Right cardiac atrium (tissue), 5 donors: Measurements from ENCODE around the gene CCM2. TPM values are rescaled to one million over a fixed set of nuclear protein-coding genes. Genes with fewer than 3 reads are reported as not detected.

Experiments
- ATAC-seq, 2 donors: fragments of 200-7000 bp; cut with Tn5 transposase; one replicate each; pipeline versions ENCODE4 v1.8.0 to v1.9.1; 2020; ENCODE audit warnings: moderate library complexity in 2 of 2, mild to moderate bottlenecking in 1 of 2
- DNase-seq, 3 donors: peaks; one replicate each; pipeline ENCODE4 v3.0.0-alpha.2; 2020
- H3K27ac ChIP-seq: one replicate; pipeline ENCODE4 v1.5.1; 2013; ENCODE audit warnings: mild to moderate bottlenecking, low read length, control low read depth, moderate library complexity
- H3K27me3 ChIP-seq: one replicate; pipeline ENCODE4 v1.6.1; 2013; ENCODE audit not compliant: control insufficient read depth, insufficient read depth
- H3K4me1 ChIP-seq: one replicate; pipeline ENCODE4 v1.6.1; 2013; ENCODE audit warnings: low read length; ENCODE audit not compliant: control insufficient read depth, insufficient read depth
- H3K4me3 ChIP-seq: one replicate; pipeline ENCODE4 v1.5.1; 2013; ENCODE audit warnings: low read length, control low read depth
- H3K9me3 ChIP-seq: one replicate; pipeline ENCODE4 v1.6.1; 2013; ENCODE audit warnings: low read length; ENCODE audit not compliant: control insufficient read depth
- whole genome bisulfite sequencing: extraction: QIAGEN DNeasy Blood & Tissue Kit; methylation state at CpG from one replicate; pipeline ENCODE4 v1.1.7; 2013; 5-methylcytosine and 5-hydroxymethylcytosine counted together
- intact Hi-C, 4 donors: fragments of 100-400 bp; cut with DNase I; formaldehyde crosslinking; loops; one replicate each; pipeline versions ENCODE4 v1.11.0 to v1.14.0; 2022 to 2023
- polyA plus RNA-seq: library from polyadenylated mRNA; stranded (reverse); fragments of 200-250 nt; gene quantifications from one replicate; pipeline ENCODE4 v1.2.3, GENCODE V29; 2013
- total RNA-seq, 4 donors: library from RNA; stranded (reverse); fragmentation: NEBNext Ultra II Directional; extraction: Animal tissue kit (Norgen Biotek cat#: 25700); gene quantifications; one replicate each; pipeline ENCODE4 v1.2.1, GENCODE V29; 2021
- donor health status: healthy with polysubstance abuse.
- donor health status: DM: no; HTN: yes; CAD: no.
- donor health status: DM: no; HTN: no; CAD: no.
- donor health status: DM: no; HTN: yes; CAD: no; lungs with severe emphysema.
- donor health status: DM: yes; HTN: yes; CAD: no.

Gene CCM2
- total and polyA plus RNA-seq, 5 donors, result 26.4 to 37.0 (median 32.8) TPM

- ATAC-seq (no peak), DNase-seq (no peak)
- Histone ChIP-seq H3K4me3 (no peak overlapping the region), H3K27me3 (no peaks in the 10 kb centered on the region), H3K9me3 (no peaks in the 10 kb centered on the region), H3K27ac (no peak overlapping the region), H3K4me1 (peaks cover 2% of the 10 kb centered on the region)
- intact Hi-C loops, result no loop called here
- WGBS, result 94% methylated on average over 5 of the region's 5 CpGs
Measured at GRCh38 chr7:45037876-45038275, 37.9 kb downstream of the CCM2 start.

- DNase-seq, result no peak
- Histone ChIP-seq H3K4me3 (no peak overlapping the region), H3K9me3 (no peaks in the 10 kb centered on the region), H3K27me3 (no peaks in the 10 kb centered on the region), H3K4me1 (no peaks in the 10 kb centered on the region), H3K27ac (no peak overlapping the region)
- WGBS, result 93% methylated on average over 5 of the region's 5 CpGs
- intact Hi-C loops, result no loop called here
- ATAC-seq, result no peak
Measured at GRCh38 chr7:45039106-45039505, 39.1 kb downstream of the CCM2 start.

GRCh38 chr7:45044338-45044737, 44.3 kb downstream of the CCM2 start:
- intact Hi-C loops, result no loop called here
- H3K9me3 ChIP-seq, result no peaks in the 10 kb centered on the region
- no peak for ATAC-seq
- WGBS, result 75% methylated on average over 5 of the region's 5 CpGs
- no peaks in the 10 kb centered on the region for H3K4me1 ChIP-seq
- H3K27ac ChIP-seq, result no peak overlapping the region
- no peak overlapping the region for H3K4me3 ChIP-seq
- no peaks in the 10 kb centered on the region for H3K27me3 ChIP-seq
- DNase-seq, result no peak

GRCh38 chr7:45048748-45049147, 48.7 kb downstream of the CCM2 start:
- 96% methylated on average over 1 of the region's 1 CpG for WGBS
- ATAC-seq (no peak), DNase-seq (no peak)
- Histone ChIP-seq H3K27ac (no peak overlapping the region), H3K4me1 (no peaks in the 10 kb centered on the region), H3K27me3 (no peaks in the 10 kb centered on the region), H3K4me3 (no peak overlapping the region), H3K9me3 (no peaks in the 10 kb centered on the region)
- intact Hi-C loops, result no loop called here

GRCh38 chr7:45050198-45050597, 50.2 kb downstream of the CCM2 start:
- ATAC-seq, result no peak
- intact Hi-C loops, result no loop called here
- 97% methylated on average over 2 of the region's 2 CpGs for WGBS

GRCh38 chr7:45052011-45052410, 52.0 kb downstream of the CCM2 start:
- 77% methylated on average over 3 of the region's 3 CpGs for WGBS
- DNase-seq, result no peak
- Histone ChIP-seq H3K4me1 (no peaks in the 10 kb centered on the region), H3K27ac (no peak overlapping the region), H3K27me3 (no peaks in the 10 kb centered on the region), H3K9me3 (no peaks in the 10 kb centered on the region), H3K4me3 (no peak overlapping the region)
- peak in 1 of 2 donors; percentile 46 for ATAC-seq
- intact Hi-C loops, result no loop called here

More at GRCh38 chr7:45050198-45050597, 50.2 kb downstream of the CCM2 start:
- H3K4me3 ChIP-seq, result no peak overlapping the region
- no peak for DNase-seq
- no peak overlapping the region for H3K27ac ChIP-seq
- H3K27me3 ChIP-seq, result no peaks in the 10 kb centered on the region
- H3K4me1 ChIP-seq, result no peaks in the 10 kb centered on the region
- no peaks in the 10 kb centered on the region for H3K9me3 ChIP-seq

- intact Hi-C loops, result no loop called here
- Histone ChIP-seq H3K4me1 (no peaks in the 10 kb centered on the region), H3K27me3 (no peaks in the 10 kb centered on the region), H3K27ac (no peak overlapping the region), H3K4me3 (no peak overlapping the region), H3K9me3 (no peaks in the 10 kb centered on the region)
- WGBS, result 64% methylated on average over 6 of the region's 6 CpGs
- no peak for ATAC-seq
- DNase-seq, result no peak
Measured at GRCh38 chr7:45053401-45053800, 53.4 kb downstream of the CCM2 start.

GRCh38 chr7:45053941-45054340, 53.9 kb downstream of the CCM2 start:
- DNase-seq, result no peak
- Histone ChIP-seq H3K9me3 (no peaks in the 10 kb centered on the region), H3K4me3 (no peak overlapping the region), H3K27ac (no peak overlapping the region), H3K27me3 (no peaks in the 10 kb centered on the region), H3K4me1 (no peaks in the 10 kb centered on the region)
- intact Hi-C loops, result no loop called here
- WGBS, result 99% methylated on average over 5 of the region's 5 CpGs
- no peak for ATAC-seq

- peak; percentile 22 to 31 for ATAC-seq
- Histone ChIP-seq H3K4me3 (no peak overlapping the region), H3K4me1 (no peaks in the 10 kb centered on the region), H3K9me3 (no peaks in the 10 kb centered on the region), H3K27me3 (no peaks in the 10 kb centered on the region), H3K27ac (no peak overlapping the region)
- intact Hi-C loops, result no loop called here
- DNase-seq, result no peak
- 95% methylated on average over 3 of the region's 3 CpGs for WGBS
Measured at GRCh38 chr7:45054442-45054841, 54.4 kb downstream of the CCM2 start.

GRCh38 chr7:45055016-45055415, 55.0 kb downstream of the CCM2 start:
- intact Hi-C loops, result no loop called here
- whole genome bisulfite sequencing, result 88% methylated on average over 5 of the region's 5 CpGs
- DNase-seq, result no peak
- Histone ChIP-seq H3K27me3 (no peaks in the 10 kb centered on the region), H3K9me3 (no peaks in the 10 kb centered on the region), H3K4me3 (no peak overlapping the region), H3K4me1 (no peaks in the 10 kb centered on the region), H3K27ac (no peak overlapping the region)
- ATAC-seq, result no peak

- DNase-seq (no peak), ATAC-seq (no peak)
- intact Hi-C loops, result no loop called here
- H3K4me1 ChIP-seq, result no peaks in the 10 kb centered on the region
- H3K27ac ChIP-seq, result no peak overlapping the region
- H3K27me3 ChIP-seq, result no peaks in the 10 kb centered on the region
- H3K4me3 ChIP-seq, result no peak overlapping the region
- WGBS, result 97% methylated on average over 5 of the region's 5 CpGs
- no peaks in the 10 kb centered on the region for H3K9me3 ChIP-seq
Measured at GRCh38 chr7:45055594-45056219, 55.7 kb downstream of the CCM2 start.

GRCh38 chr7:45057878-45058277, 57.9 kb downstream of the CCM2 start:
- ATAC-seq (no peak), DNase-seq (no peak)
- intact Hi-C loops, result no loop called here
- H3K9me3 ChIP-seq, result no peaks in the 10 kb centered on the region
- no peaks in the 10 kb centered on the region for H3K4me1 ChIP-seq
- no peak overlapping the region for H3K27ac ChIP-seq
- WGBS, result 93% methylated on average over 5 of the region's 5 CpGs
- no peaks in the 10 kb centered on the region for H3K27me3 ChIP-seq
- H3K4me3 ChIP-seq, result no peak overlapping the region
